Sigmoid colon (tissue), 7 donors: ENCODE measurements around the gene FBXW4. TPM values are rescaled to one million over a fixed set of nuclear protein-coding genes. Genes with fewer than 3 reads are reported as not detected.

Experiments
- DNase-seq: peaks from one replicate; pipeline ENCODE4 v3.0.0-alpha.2; 2019
- H3K27ac ChIP-seq, 4 donors: fragments of 200-600 bp; sonication (generic); one replicate each; pipeline ENCODE4 v1.5.1; 2016 to 2019; ENCODE audit warnings: mild to moderate bottlenecking in 1 of 4
- H3K27me3 ChIP-seq, 3 donors: fragments of 200-600 bp; sonication (generic); one replicate each; pipeline ENCODE4 v1.5.1; 2019; ENCODE audit warnings: mild to moderate bottlenecking in 1 of 3
- H3K36me3 ChIP-seq, 4 donors: fragments of 200-600 bp; sonication (generic); one replicate each; pipeline ENCODE4 v1.5.1; 2016 to 2019
- H3K4me1 ChIP-seq, 4 donors: fragments of 200-600 bp; sonication (generic); one replicate each; pipeline ENCODE4 v1.5.1; 2017 to 2019
- H3K4me3 ChIP-seq, 4 donors: fragments of 200-600 bp; sonication (generic); one replicate each; pipeline ENCODE4 v1.5.1; 2017 to 2019; ENCODE audit warnings: mild to moderate bottlenecking in 2 of 4, moderate library complexity in 1 of 4
- H3K9me3 ChIP-seq, 4 donors: fragments of 200-600 bp in 3 of 4; sonication (generic) in 3 of 4; one replicate each; pipeline versions ENCODE4 v1.5.1 to v1.6.1; 2013 to 2019
- CTCF ChIP-seq, 4 experiments: fragments of 450-650 bp in 3 of 4; fragments of 200-600 bp in 1 of 4; IDR thresholded peaks; one replicate each; pipeline ENCODE4 v1.5.1; 2016 to 2019; ENCODE audit warnings: antibody characterized with exemption in 4 of 4, mild to moderate bottlenecking in 3 of 4, moderate library complexity in 2 of 4
- EP300 ChIP-seq, 4 donors: sonication (generic); formaldehyde crosslinking; IDR thresholded peaks; one replicate each; pipeline ENCODE4 v1.6.1; 2017; ENCODE audit warnings: antibody characterized with exemption in 4 of 4
- POLR2A ChIP-seq, 2 donors: fragments of 450-650 bp; IDR thresholded peaks; one replicate each; pipeline ENCODE4 v1.6.1; 2016; ENCODE audit warnings: antibody characterized with exemption in 2 of 2, mild to moderate bottlenecking in 2 of 2, moderate library complexity in 2 of 2
- POLR2AphosphoS5 ChIP-seq, 4 donors: sonication (generic); formaldehyde crosslinking; IDR thresholded peaks; one replicate each; pipeline ENCODE4 v1.6.1; 2017; ENCODE audit warnings: antibody characterized with exemption in 4 of 4
- WGBS, 2 donors: extraction: QIAGEN DNeasy Blood & Tissue Kit; methylation state at CpG; one replicate each; pipeline ENCODE4 v1.1.7; 2013; 5-methylcytosine and 5-hydroxymethylcytosine counted together
- intact Hi-C: fragments of 100-400 bp; cut with DNase I; formaldehyde crosslinking; loops from one replicate; pipeline ENCODE4 v1.15.1; 2023
- polyA plus RNA-seq, 3 donors: library from polyadenylated mRNA; stranded (reverse); fragments of 200-250 nt; gene quantifications; one replicate each; pipeline ENCODE4 v1.2.3, GENCODE V29; 2013
- total RNA-seq, 4 donors: library from RNA; depleted of rRNA; stranded (reverse); fragments of >200 nt; gene quantifications; one replicate each; pipeline ENCODE4 v1.1.0, GENCODE V29; 2016
- donor health status: healthy with polysubstance abuse.
- donor health status: Bipolar disorder and iron deficiency.
- donor health status: healthy.

Gene FBXW4
- total and polyA plus RNA-seq, 7 donors = 28.4 to 122 (median 89.7) TPM

DNA sequence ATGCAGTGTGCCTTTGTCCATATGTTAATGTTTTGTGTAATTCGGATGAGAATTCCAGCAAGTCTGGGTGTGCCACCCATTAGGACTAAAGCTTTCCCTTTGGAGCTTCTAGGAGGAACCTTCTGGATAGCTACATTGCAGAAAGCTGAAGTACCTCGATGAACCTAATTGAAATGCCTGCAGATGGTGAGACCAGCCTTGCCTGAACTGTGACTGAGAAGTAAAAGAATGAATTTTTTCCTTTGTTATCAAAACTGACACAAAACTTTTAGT is 31.1 kb upstream of the FBXW4 start:
- no peaks in the 10 kb centered on the region for H3K9me3 ChIP-seq
- TF ChIP-seq POLR2A (IDR thresholded peaks at IDR 0.05) (no peak), EP300 (IDR thresholded peaks at IDR 0.05) (no peak), POLR2AphosphoS5 (IDR thresholded peaks at IDR 0.05) (no peak), CTCF (IDR thresholded peaks at IDR 0.05) (no peak)
- peaks cover 0 to 9% (median 0%) of the 10 kb centered on the region in 3 donors for H3K27me3 ChIP-seq
- H3K27ac ChIP-seq = no peak overlapping the region
- WGBS, 2 donors = 19 to 53% methylated on average over 2 of the region's 2 CpGs
- no peaks in the 10 kb centered on the region for H3K4me1 ChIP-seq
- no peak for DNase-seq
- H3K36me3 ChIP-seq = no peaks in the 10 kb centered on the region
- H3K4me3 ChIP-seq = no peak overlapping the region
- intact Hi-C loops = no loop called here

DNA sequence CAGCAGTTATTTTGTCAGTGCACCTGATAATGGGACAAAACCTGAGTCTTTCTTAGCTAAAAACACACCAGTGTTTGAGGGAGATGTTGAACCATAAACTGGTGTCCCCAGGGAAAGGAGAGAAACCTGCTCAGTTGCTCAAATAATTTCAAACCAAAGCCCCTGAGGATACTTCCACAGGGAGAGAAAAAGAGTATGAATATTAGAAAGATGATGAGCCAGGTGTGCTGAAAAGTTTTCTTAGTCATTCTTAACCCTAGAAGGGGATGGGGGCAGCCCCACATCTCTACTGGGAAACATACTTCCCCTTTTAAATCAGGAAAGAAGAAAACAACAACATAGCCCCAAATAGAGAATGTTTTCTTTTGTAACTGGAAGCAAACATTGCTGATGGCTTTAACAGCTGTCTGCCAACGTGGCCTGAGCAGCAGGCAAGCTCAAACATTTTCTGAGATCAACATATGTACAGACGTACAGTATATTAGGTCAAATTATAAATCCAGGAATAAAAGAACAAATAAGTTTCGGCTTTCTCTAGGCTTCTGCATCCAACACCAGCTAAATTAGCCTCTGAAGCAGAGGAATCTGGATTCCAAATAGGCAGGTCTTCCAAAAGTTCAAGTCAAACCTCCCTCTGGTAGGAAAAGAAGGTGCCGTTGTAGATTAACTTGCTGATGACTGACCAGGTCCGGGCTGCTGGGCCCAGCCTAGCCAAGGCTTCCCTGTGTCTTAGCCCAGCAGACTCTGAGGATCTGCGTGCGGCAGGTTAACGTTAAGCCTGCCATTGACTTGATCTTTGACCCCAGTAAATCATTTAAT is 30.5 kb upstream of the FBXW4 start:
- H3K27me3 ChIP-seq = peaks cover 0 to 9% (median 0%) of the 10 kb centered on the region in 3 donors
- H3K9me3 ChIP-seq = no peaks in the 10 kb centered on the region
- H3K4me3 ChIP-seq = no peak overlapping the region
- H3K4me1 ChIP-seq = no peaks in the 10 kb centered on the region
- H3K27ac ChIP-seq = no peak overlapping the region
- no peak for DNase-seq
- no peaks in the 10 kb centered on the region for H3K36me3 ChIP-seq
- no peak for TF ChIP-seq EP300 (IDR thresholded peaks at IDR 0.05)
- intact Hi-C loops = no loop called here
- WGBS, 2 donors = 22 to 55% methylated on average over 8 of the region's 8 CpGs

- Histone ChIP-seq H3K4me1 (no peaks in the 10 kb centered on the region), H3K4me3 (no peak overlapping the region), H3K27me3 (peaks cover 0 to 9% (median 0%) of the 10 kb centered on the region in 3 donors), H3K9me3 (no peaks in the 10 kb centered on the region), H3K36me3 (no peaks in the 10 kb centered on the region), H3K27ac (no peak overlapping the region)
- intact Hi-C loops = no loop called here
- TF ChIP-seq EP300 (IDR thresholded peaks at IDR 0.05) (no peak), POLR2A (IDR thresholded peaks at IDR 0.05) (no peak), CTCF (IDR thresholded peaks at IDR 0.05) (no peak), POLR2AphosphoS5 (IDR thresholded peaks at IDR 0.05) (no peak)
- WGBS, 2 donors = 85 to 93% methylated on average over 2 of the region's 2 CpGs
- DNase-seq = no peak
Observed at GRCh38 chr10:101724446-101724845, 29.5 kb upstream of the FBXW4 start.

GRCh38 chr10:101723176-101723575 is 28.2 kb upstream of the FBXW4 start:
- DNase-seq = no peak
- Histone ChIP-seq H3K36me3 (no peaks in the 10 kb centered on the region), H3K4me1 (no peaks in the 10 kb centered on the region), H3K27me3 (peaks cover 0 to 13% (median 0%) of the 10 kb centered on the region in 3 donors), H3K27ac (no peak overlapping the region), H3K4me3 (no peak overlapping the region), H3K9me3 (no peaks in the 10 kb centered on the region)
- intact Hi-C loops = no loop called here
- WGBS, 2 donors = 97% methylated on average over 3 of the region's 3 CpGs
- no peak for TF ChIP-seq POLR2A (IDR thresholded peaks at IDR 0.05)
- TF ChIP-seq POLR2AphosphoS5 (IDR thresholded peaks at IDR 0.05) = no peak
- no peak for TF ChIP-seq CTCF (IDR thresholded peaks at IDR 0.05)
- TF ChIP-seq EP300 (IDR thresholded peaks at IDR 0.05) = no peak

DNA sequence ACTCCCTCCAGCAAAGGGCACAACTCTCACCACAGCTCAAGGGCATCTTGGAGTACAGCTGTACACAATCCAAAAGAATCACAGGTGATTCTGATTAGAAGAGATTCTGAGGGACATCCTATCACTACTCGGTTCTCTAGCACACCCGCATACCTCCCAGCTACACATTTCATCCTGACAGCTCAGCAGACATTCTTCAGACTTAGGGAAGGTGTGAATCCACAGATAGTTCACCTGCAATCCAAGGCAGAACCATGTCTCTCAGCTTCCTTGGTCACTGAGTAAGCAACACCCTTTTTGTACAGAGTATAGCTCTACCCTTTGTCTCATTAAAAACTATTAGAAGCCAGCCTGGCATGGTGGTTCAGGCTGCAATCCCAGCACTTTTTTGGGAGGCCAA is 26.8 kb upstream of the FBXW4 start:
- H3K4me1 ChIP-seq = no peaks in the 10 kb centered on the region
- H3K36me3 ChIP-seq = no peaks in the 10 kb centered on the region
- no peak overlapping the region for H3K4me3 ChIP-seq
- H3K27me3 ChIP-seq = peaks cover 0 to 15% (median 0%) of the 10 kb centered on the region in 3 donors
- TF ChIP-seq CTCF (IDR thresholded peaks at IDR 0.05) (no peak), EP300 (IDR thresholded peaks at IDR 0.05) (no peak), POLR2AphosphoS5 (IDR thresholded peaks at IDR 0.05) (no peak), POLR2A (IDR thresholded peaks at IDR 0.05) (no peak)
- DNase-seq = no peak
- intact Hi-C loops = no loop called here
- H3K27ac ChIP-seq = no peak overlapping the region
- H3K9me3 ChIP-seq = no peaks in the 10 kb centered on the region
- 92 to 95% methylated on average over 2 of the region's 2 CpGs for WGBS, 2 donors
